HG02798 (cell line): ENCODE measurements around the gene SLC28A2.

Source experiments
- ATAC-seq: cut with Tn5 transposase; IDR thresholded peaks from one replicate; pipeline ENCODE4 v1.9.1; 2021; ENCODE audit warnings: mild to moderate bottlenecking; ENCODE audit not compliant: unreplicated experiment, poor library complexity

The SLC28A2 gene

GRCh38 chr15:45319472-45320214 lies 67.6 kb downstream of the SLC28A2 start:
- no peak for ATAC-seq

DNA sequence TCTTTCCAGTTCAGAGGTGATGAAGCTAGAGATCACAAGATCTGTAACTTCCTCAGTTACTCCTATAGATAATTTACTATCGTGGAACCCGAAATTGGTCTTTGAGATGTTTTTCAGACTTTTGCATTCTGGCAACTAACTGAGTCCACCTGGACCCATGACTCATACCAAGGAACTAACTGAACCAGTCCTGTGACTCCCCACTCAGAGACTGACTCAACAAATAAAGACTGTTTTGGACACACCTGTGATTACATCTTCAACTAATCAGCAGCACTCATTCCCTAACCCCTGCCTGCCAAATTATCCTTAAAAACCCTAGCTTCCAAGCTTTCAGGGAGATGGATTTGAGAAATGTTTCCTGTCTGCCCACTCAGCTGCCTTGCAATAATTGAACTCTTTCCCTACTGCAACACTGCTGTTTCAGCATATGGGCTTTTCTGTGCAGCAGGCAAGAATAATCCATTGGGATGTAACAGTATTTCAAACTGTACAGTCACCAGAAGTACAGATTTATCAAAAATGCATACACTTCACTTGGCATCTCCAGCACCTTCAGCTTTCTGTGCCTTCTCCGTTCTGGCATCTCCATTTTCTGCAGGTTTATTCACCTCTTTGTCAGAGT lies 68.7 kb downstream of the SLC28A2 start:
- no peak for ATAC-seq

GRCh38 chr15:45326280-45326679 lies 74.2 kb downstream of the SLC28A2 start:
- ATAC-seq, result no peak

GRCh38 chr15:45326741-45327140 lies 74.7 kb downstream of the SLC28A2 start:
- ATAC-seq, result no peak
